ENCODE results near the gene ASCC3. TPM values are rescaled to one million over a fixed set of nuclear protein-coding genes. Genes with fewer than 3 reads are reported as not detected.
"Not testable (repeated sequence)": the region's sequence is repeated elsewhere in the genome, so short reads cannot be mapped to it uniquely, and the experiment has no call there.

The ASCC3 gene
- total RNA-seq, 2 donors from 2014 or later: 21.9 to 26.0 TPM

DNA sequence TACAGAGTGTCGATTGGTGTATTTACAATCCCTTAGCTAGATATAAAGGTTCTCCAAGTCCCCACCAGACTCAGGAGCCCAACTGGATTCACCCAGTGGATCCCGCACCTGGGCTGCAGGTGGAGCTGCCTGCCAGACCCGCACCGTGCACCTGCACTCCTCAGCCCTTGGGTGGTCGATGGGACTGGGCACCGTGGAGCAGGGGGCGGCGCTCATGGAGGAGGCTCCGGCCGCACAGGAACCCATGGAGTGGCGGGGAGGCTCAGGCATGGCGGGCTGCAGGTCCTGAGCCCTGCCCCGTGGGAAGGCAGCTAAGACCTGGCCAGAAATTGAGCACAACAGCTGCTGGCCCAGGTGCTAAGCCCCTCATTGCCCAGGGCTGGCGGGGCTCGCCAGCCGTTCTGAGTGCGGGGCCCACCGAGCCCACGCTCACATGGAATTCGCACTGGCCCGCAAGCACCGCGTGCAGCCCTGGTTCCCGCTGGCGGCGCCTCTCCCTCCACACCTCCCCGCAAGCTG is 52.0 kb downstream of the ASCC3 start:
- intact Hi-C loops (cut with DNase I); DNase-seq; ATAC-seq: not testable (repeated sequence)

GRCh38 chr6:100823041-100823440 is 58.1 kb downstream of the ASCC3 start:
- ATAC-seq: no peak
- intact Hi-C loops (cut with DNase I): no loop called here
- no peak for DNase-seq

DNA sequence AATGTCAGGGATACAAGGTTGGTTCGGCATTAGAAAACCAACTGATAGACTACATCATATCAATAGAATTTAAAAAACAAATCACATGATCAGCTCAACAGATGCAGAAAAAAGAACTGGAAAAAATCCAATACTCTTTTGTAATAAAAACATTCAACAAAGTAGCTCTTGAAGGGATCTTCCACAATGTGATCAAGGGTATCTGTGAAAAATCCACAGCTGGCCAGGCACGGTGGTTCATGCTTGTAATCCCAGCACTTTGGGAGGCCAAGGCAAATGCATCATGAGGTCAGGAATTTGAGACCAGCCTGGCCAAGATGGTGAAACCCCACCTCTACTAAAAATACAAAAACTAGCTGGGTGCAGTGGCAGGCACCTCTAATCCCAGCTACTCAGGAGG is 63.1 kb downstream of the ASCC3 start:
- no peak for DNase-seq
- intact Hi-C loops (cut with DNase I): no loop called here
- ATAC-seq: no peak

DNA sequence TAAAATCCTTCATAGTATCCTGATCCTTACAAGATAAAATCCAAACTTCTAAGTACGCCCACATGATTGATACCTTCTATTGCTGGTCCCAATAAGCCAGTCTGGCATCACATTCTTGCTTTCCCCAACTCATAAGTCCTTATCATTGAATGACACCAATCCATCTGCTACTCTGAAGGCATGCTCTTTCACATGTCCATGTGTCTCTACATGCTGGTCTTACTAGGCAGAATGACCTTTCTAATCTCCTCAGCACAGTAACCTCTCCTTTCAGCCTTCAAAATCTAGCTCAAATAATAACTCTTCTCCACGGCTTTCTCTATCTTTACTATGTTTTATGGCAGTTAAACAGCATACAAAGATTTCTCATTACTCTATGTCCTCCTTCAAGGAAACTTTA is 71.1 kb downstream of the ASCC3 start:
- ATAC-seq (no peak), DNase-seq (no peak)
- intact Hi-C loops (cut with DNase I): no loop called here

- intact Hi-C loops (cut with DNase I): no loop called here
- no peak for ATAC-seq
- no peak for DNase-seq
Observed at GRCh38 chr6:100809346-100809745, 71.8 kb downstream of the ASCC3 start.

DNA sequence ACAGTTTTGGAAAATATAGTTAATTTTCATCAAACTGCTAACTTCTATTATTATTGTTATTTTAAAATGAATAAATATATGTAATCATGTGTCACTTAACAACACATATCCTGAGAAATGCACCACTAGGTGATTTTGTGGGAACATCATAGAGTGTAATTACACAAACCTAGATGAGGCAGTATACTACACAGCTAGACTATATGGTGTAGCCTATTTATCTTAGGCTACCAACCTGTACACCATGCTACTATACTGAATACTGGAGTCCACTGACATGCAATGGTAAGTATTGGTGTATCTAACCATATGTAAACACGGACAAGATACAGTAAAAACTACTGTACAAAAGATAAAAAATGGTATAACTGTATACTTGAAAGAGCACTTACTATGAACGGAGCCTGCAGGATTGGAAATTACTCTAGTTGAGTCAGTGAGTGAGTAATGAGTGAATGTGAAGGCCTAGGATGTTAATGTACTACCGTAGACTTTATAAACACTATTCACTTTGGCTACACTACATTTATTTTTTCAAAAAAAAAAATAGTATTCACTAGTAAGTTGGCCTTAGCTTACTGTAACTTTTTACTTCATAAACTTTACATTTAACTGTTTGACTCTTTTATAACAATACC is 72.4 kb downstream of the ASCC3 start:
- no peak for ATAC-seq

DNA sequence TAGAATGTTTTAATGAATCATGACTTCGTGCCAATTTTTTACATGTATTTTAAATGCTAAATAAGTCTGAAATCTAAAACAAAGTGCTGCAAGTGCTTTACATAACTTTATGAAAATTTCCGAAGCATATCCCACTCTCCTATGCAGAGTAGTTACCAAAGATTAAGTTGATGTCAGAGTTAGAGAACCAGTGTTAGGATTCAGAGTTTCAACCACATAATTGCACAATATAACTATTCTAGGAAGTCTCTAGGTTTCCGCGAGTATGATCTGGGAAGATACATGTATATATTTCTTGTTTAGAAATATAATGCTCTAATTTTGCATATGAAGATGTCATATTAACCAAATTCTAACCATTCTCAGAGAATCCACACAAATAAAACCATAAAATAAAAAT is 74.8 kb downstream of the ASCC3 start:
- intact Hi-C loops (cut with DNase I): no loop called here
- no peak for ATAC-seq
- DNase-seq: no peak

More for the DNA sequence above, 72.4 kb downstream of the ASCC3 start:
- intact Hi-C loops (cut with DNase I): no loop called here
- DNase-seq: no peak

GRCh38 chr6:100803264-100804045 is 77.7 kb downstream of the ASCC3 start:
- intact Hi-C loops (cut with DNase I): no loop called here
- DNase-seq (no peak), ATAC-seq (no peak)

- DNase-seq: no peak
- ATAC-seq: no peak
- intact Hi-C loops (cut with DNase I): no loop called here
Observed at GRCh38 chr6:100801036-100801435, 80.1 kb downstream of the ASCC3 start.

- intact Hi-C loops (cut with DNase I): no loop called here
- DNase-seq (no peak), ATAC-seq (no peak)
Observed at GRCh38 chr6:100796049-100796823, 84.9 kb downstream of the ASCC3 start.

DNA sequence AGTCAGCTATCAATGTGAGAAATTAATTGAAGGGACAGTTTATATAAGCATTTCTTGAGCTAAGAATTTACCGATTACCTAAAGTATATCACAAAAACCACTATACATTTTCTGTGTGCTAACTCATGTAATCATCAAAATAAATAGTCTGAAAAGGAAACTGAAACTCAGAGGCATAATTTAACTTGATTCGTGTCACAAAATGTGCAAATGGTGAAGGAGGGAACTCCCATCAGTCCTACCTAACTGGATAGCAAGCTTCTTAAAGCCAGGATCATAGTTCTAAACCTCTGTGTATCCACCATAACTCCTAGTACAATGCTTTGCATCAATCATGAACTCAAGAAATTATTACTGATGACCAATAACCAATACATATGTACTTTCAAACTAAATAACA is 91.0 kb downstream of the ASCC3 start:
- ATAC-seq: no peak
- intact Hi-C loops (cut with DNase I): no loop called here
- no peak for DNase-seq

GRCh38 chr6:100785982-100786381 is 95.1 kb downstream of the ASCC3 start:
- DNase-seq: no peak
- ATAC-seq: no peak
- intact Hi-C loops (cut with DNase I): no loop called here

GRCh38 chr6:100780648-100781047 is 100.5 kb downstream of the ASCC3 start:
- ATAC-seq (no peak), DNase-seq (no peak)
- intact Hi-C loops (cut with DNase I): no loop called here

DNA sequence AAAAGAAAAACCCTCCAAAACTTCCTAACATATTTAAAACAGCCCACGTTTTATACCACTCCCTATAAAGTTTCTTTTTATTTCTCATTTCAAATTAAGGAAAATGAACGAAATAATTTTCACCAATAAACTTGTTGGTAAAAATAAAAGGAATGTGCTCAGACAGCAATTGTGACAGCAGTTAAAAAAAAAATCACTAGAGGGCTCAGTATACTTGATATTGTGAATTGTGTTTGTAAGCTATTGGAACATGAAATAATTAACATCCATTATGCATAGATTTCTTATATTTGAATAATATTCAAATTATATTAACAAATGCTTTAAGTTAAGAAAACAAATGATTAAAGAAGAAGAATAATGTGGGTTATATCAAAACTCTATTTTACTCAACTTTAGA is 105.5 kb downstream of the ASCC3 start:
- intact Hi-C loops (cut with DNase I): no loop called here
- no peak for DNase-seq
- ATAC-seq: no peak

DNA sequence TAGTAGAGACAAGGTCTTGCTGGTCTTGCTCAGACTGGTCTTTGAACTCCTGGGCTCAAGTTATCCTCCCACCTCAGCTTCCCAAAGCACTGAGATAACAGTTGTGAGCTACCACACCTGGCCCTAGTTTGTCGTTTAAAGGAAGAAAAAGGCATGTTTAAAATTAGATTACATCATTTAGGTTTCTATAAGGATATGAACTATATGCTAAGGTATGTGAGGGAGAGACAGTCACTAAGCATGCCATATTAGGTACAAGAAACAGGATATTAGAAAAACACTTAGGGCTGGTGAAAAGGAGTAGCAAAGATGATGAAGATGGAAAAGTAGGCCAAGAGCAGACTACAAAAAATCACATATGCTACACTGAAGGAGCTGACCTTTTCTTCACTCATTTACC is 106.4 kb downstream of the ASCC3 start:
- intact Hi-C loops (cut with DNase I): no loop called here
- ATAC-seq (no peak), DNase-seq (no peak)

- DNase-seq (no peak), ATAC-seq (no peak)
- intact Hi-C loops (cut with DNase I): no loop called here
Observed at GRCh38 chr6:100768816-100769351, 112.2 kb downstream of the ASCC3 start.

DNA sequence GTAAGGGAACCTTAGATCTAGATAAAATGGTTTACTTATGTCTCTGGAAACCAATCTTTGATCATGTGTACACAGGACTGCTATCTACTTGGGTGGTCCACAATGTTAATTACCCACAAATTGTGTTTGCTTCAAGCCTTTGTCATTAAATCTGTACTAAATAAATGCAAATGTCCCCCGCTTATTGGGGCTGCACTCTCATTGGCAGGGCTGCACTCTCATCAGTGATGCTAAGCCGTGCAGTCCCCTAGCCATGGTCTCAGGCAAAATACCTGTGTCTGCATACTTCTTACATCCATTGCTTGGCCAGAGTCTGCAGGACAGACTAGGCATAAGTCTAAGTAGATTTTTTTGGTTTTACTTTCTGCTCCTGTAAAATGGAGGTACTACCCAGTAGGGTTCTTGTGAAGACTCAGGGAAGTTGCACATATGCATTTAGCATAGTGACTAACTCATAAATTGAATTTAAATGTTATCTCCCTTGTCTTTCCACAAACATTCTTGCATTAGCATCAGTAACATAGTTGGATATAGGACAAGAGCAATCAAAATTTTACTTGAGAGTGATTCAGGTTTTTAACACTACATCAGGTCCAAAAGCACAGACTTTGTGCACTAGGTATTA is 117.4 kb downstream of the ASCC3 start:
- no peak for DNase-seq
- ATAC-seq: no peak
- intact Hi-C loops (cut with DNase I): no loop called here

DNA sequence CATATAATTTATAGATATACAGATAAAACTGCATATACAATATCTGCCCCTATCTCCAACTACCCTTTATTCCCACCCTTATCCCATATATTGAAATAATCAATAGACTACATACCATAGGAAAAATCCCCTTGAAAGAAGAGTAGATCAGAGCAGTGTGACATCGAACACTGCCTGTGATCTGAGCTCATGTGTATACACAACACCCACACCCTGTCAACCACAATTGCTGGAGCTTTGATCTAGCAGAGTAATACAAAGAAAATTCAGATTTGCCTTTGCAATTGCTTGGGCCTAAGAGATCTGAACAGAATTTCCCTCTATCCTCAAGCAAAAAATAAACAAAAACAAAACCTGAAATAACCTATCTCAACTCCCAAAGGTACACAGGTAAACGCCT is 119.3 kb downstream of the ASCC3 start:
- intact Hi-C loops (cut with DNase I): no loop called here
- ATAC-seq (no peak), DNase-seq (no peak)

GRCh38 chr6:100758386-100758785 is 122.7 kb downstream of the ASCC3 start:
- DNase-seq; intact Hi-C loops (cut with DNase I); ATAC-seq: not testable (repeated sequence)
